Mesenchymal stem cell (in vitro differentiated cells and primary cell): ENCODE results near the gene LAD1.

Source experiments
- DNase-seq: peaks from one replicate; pipeline ENCODE4 v3.0.0-alpha.2; 2013
- H2AFZ ChIP-seq: one replicate; pipeline ENCODE4 v1.6.1; 2013; ENCODE audit warnings: low read depth, mild to moderate bottlenecking, control low read depth, inconsistent platforms, low read length, moderate library complexity
- H2AK5ac ChIP-seq: 2 replicates; pipeline ENCODE4 v1.6.1; 2013; ENCODE audit warnings: low read length, moderate library complexity, mild to moderate bottlenecking, inconsistent platforms; ENCODE audit not compliant: severe bottlenecking
- H2BK120ac ChIP-seq: one replicate; pipeline ENCODE4 v1.6.1; 2013; ENCODE audit warnings: low read depth, mild to moderate bottlenecking, inconsistent platforms, low read length, moderate library complexity
- H2BK12ac ChIP-seq, 2 experiments: one replicate each; pipeline ENCODE4 v1.6.1; 2013; ENCODE audit warnings: inconsistent platforms in 2 of 2, low read length in 2 of 2, mild to moderate bottlenecking in 2 of 2, moderate library complexity in 2 of 2, control low read depth in 1 of 2
- H2BK15ac ChIP-seq: one replicate; pipeline ENCODE4 v1.6.1; 2013; ENCODE audit warnings: mild to moderate bottlenecking, low read depth, inconsistent platforms; ENCODE audit not compliant: poor library complexity, severe bottlenecking
- H2BK5ac ChIP-seq: 2 replicates; pipeline ENCODE4 v1.6.1; 2013; ENCODE audit warnings: low read depth, mild to moderate bottlenecking, low read length, control low read depth, inconsistent platforms; ENCODE audit not compliant: poor library complexity, severe bottlenecking
- H3K14ac ChIP-seq, 2 experiments: one replicate each; pipeline ENCODE4 v1.6.1; 2013; ENCODE audit warnings: inconsistent platforms in 2 of 2, low read length in 2 of 2, control low read depth in 1 of 2, mild to moderate bottlenecking in 1 of 2, moderate library complexity in 1 of 2
- H3K18ac ChIP-seq, 2 experiments: one replicate each; pipeline ENCODE4 v1.6.1; 2013; ENCODE audit warnings: inconsistent platforms in 2 of 2, low read length in 2 of 2, control low read depth in 1 of 2, low read depth in 1 of 2, mild to moderate bottlenecking in 1 of 2
- H3K23ac ChIP-seq, 2 experiments: one replicate each; pipeline ENCODE4 v1.6.1; 2013; ENCODE audit warnings: inconsistent platforms in 2 of 2, low read length in 2 of 2, mild to moderate bottlenecking in 2 of 2, moderate library complexity in 2 of 2, control low read depth in 1 of 2
- H3K27ac ChIP-seq: 2 replicates; pipeline ENCODE4 v1.5.1; 2013; ENCODE audit warnings: mild to moderate bottlenecking, moderate library complexity, low read length, control low read depth, inconsistent platforms; ENCODE audit not compliant: poor library complexity, severe bottlenecking
- H3K27me3 ChIP-seq, 2 experiments: 2 replicates each; pipeline versions ENCODE4 v1.6.1 to v1.7.0; 2013; ENCODE audit warnings: low read length in 2 of 2, mild to moderate bottlenecking in 2 of 2, moderate library complexity in 2 of 2, control low read depth in 1 of 2, inconsistent platforms in 1 of 2; ENCODE audit not compliant: control insufficient read depth in 1 of 2, insufficient read depth in 1 of 2
- H3K36me3 ChIP-seq, 2 experiments: 2 replicates each; pipeline versions ENCODE4 v1.6.1 to v1.7.0; 2013; ENCODE audit warnings: low read length in 2 of 2, control low read depth in 1 of 2, inconsistent platforms in 1 of 2, low read depth in 1 of 2, mild to moderate bottlenecking in 1 of 2; ENCODE audit not compliant: insufficient read depth in 2 of 2, control insufficient read depth in 1 of 2
- H3K4ac ChIP-seq, 2 experiments: one replicate each; pipeline ENCODE4 v1.6.1; 2013; ENCODE audit warnings: inconsistent platforms in 2 of 2, low read length in 2 of 2, mild to moderate bottlenecking in 2 of 2, moderate library complexity in 2 of 2, control low read depth in 1 of 2, low read depth in 1 of 2
- H3K4me1 ChIP-seq: 2 replicates; pipeline ENCODE4 v1.6.1; 2013; ENCODE audit warnings: low read depth, low read length, control low read depth; ENCODE audit not compliant: control insufficient read depth, insufficient read depth
- H3K4me2 ChIP-seq: 2 replicates; pipeline ENCODE4 v1.6.1; 2013; ENCODE audit warnings: low read length, mild to moderate bottlenecking, inconsistent platforms; ENCODE audit not compliant: poor library complexity, severe bottlenecking
- H3K4me3 ChIP-seq, 2 experiments: 2 replicates each; pipeline versions ENCODE4 v1.5.1 to v1.7.0; 2013; ENCODE audit warnings: low read length in 2 of 2, mild to moderate bottlenecking in 2 of 2, control low read depth in 1 of 2, low read depth in 1 of 2; ENCODE audit not compliant: insufficient read depth in 1 of 2
- H3K79me1 ChIP-seq: replicated peaks from 2 replicates; pipeline ENCODE4 v1.6.1; 2013; ENCODE audit warnings: mild to moderate bottlenecking, control low read depth, low read length, inconsistent platforms; ENCODE audit not compliant: poor library complexity, severe bottlenecking
- H3K9ac ChIP-seq: 2 replicates; pipeline ENCODE4 v1.7.0; 2013; ENCODE audit warnings: mild to moderate bottlenecking, low read length, moderate library complexity
- H3K9me3 ChIP-seq: 2 replicates; pipeline ENCODE4 v1.7.0; 2013; ENCODE audit warnings: mild to moderate bottlenecking, low read length; ENCODE audit not compliant: control insufficient read depth
- H4K8ac ChIP-seq: one replicate; pipeline ENCODE4 v1.6.1; 2013; ENCODE audit warnings: inconsistent platforms, mild to moderate bottlenecking, low read length, moderate library complexity
- H4K91ac ChIP-seq: one replicate; pipeline ENCODE4 v1.6.1; 2013; ENCODE audit warnings: mild to moderate bottlenecking, low read length, inconsistent platforms
- WGBS: methylation state at CpG from one replicate; pipeline ENCODE4 v1.1.7; 2013; ENCODE audit warnings: mixed read lengths; 5-methylcytosine and 5-hydroxymethylcytosine counted together

Gene LAD1

DNA sequence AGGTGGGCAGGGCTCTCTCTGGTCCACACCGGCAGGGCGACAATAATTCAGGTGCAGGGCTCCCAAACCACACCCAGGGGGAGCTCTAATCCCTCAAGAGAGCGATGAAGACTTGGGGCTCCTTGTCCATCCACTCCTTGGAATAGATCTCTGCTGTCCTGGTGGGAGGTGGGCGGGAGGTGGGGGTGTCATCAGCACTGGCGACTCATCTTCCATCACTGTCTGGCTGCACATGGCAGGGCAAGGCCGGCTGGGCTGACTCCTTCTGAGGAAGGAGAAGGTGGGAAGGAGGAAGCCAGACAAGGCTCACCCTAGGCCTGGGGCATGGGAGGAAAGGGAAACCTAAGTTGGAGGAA, 50.9 kb downstream of the LAD1 start:
- H3K23ac ChIP-seq, result no peak overlapping the region
- no peak overlapping the region for H4K91ac ChIP-seq
- H3K36me3 ChIP-seq, result no peaks in the 10 kb centered on the region
- no peaks in the 10 kb centered on the region for H3K79me1 ChIP-seq
- peaks cover 22 to 73% of the 10 kb centered on the region in 2 experiments for H3K27me3 ChIP-seq
- peaks cover 4% of the 10 kb centered on the region for H3K4me1 ChIP-seq
- DNase-seq, result peak; percentile 55
- H2BK5ac ChIP-seq, result no peak overlapping the region
- no peak overlapping the region for H3K27ac ChIP-seq
- no peak overlapping the region for H3K4me2 ChIP-seq
- no peak overlapping the region for H3K9ac ChIP-seq
- no peak overlapping the region for H3K4ac ChIP-seq
- H4K8ac ChIP-seq, result no peak overlapping the region
- no peak overlapping the region for H2BK15ac ChIP-seq
- H3K4me3 ChIP-seq, result no peak overlapping the region
- H3K9me3 ChIP-seq, result peaks cover 8% of the 10 kb centered on the region
- no peak overlapping the region for H2BK120ac ChIP-seq
- peak overlapping the region; percentile 44 for H2AK5ac ChIP-seq
- no peak overlapping the region for H3K14ac ChIP-seq
- H3K18ac ChIP-seq, result no peak overlapping the region
- no peak overlapping the region for H2BK12ac ChIP-seq
- 21% methylated on average over 6 of the region's 6 CpGs for WGBS
- H2AFZ ChIP-seq, result no peak overlapping the region

- no peaks in the 10 kb centered on the region for H3K79me1 ChIP-seq
- no peak overlapping the region for H2BK12ac ChIP-seq
- H3K4me1 ChIP-seq, result peaks cover 4% of the 10 kb centered on the region
- H2AK5ac ChIP-seq, result no peak overlapping the region
- peaks cover 13% of the 10 kb centered on the region for H3K9me3 ChIP-seq
- H3K36me3 ChIP-seq, result no peaks in the 10 kb centered on the region
- H3K23ac ChIP-seq, result no peak overlapping the region
- peaks cover 24 to 71% of the 10 kb centered on the region in 2 experiments for H3K27me3 ChIP-seq
- H2BK5ac ChIP-seq, result no peak overlapping the region
- H3K14ac ChIP-seq, result no peak overlapping the region
- whole genome bisulfite sequencing, result 35% methylated on average over 7 of the region's 7 CpGs
- no peak overlapping the region for H3K4me3 ChIP-seq
- H3K27ac ChIP-seq, result no peak overlapping the region
- no peak overlapping the region for H2AFZ ChIP-seq
- H3K4me2 ChIP-seq, result no peak overlapping the region
- no peak for DNase-seq
- no peak overlapping the region for H4K91ac ChIP-seq
- no peak overlapping the region for H3K9ac ChIP-seq
- H4K8ac ChIP-seq, result no peak overlapping the region
- no peak overlapping the region for H3K18ac ChIP-seq
- no peak overlapping the region for H2BK15ac ChIP-seq
- no peak overlapping the region for H2BK120ac ChIP-seq
- no peak overlapping the region for H3K4ac ChIP-seq
Observed at GRCh38 chr1:201347498-201348210, 51.5 kb downstream of the LAD1 start.

GRCh38 chr1:201346987-201347386, 52.1 kb downstream of the LAD1 start:
- Histone ChIP-seq H3K36me3 (no peaks in the 10 kb centered on the region), H2AK5ac (no peak overlapping the region), H3K14ac (no peak overlapping the region), H3K79me1 (no peaks in the 10 kb centered on the region), H4K91ac (no peak overlapping the region), H3K4me1 (peaks cover 4% of the 10 kb centered on the region), H2AFZ (no peak overlapping the region), H3K4me3 (no peak overlapping the region), H3K27me3 (peaks cover 24 to 70% of the 10 kb centered on the region in 2 experiments), H3K4me2 (no peak overlapping the region), H3K9ac (no peak overlapping the region), H3K27ac (no peak overlapping the region), H2BK15ac (no peak overlapping the region), H3K9me3 (peaks cover 19% of the 10 kb centered on the region), H2BK5ac (no peak overlapping the region), H3K18ac (no peak overlapping the region), H2BK12ac (no peak overlapping the region), H4K8ac (no peak overlapping the region), H3K4ac (no peak overlapping the region), H2BK120ac (no peak overlapping the region), H3K23ac (no peak overlapping the region)
- WGBS, result 36% methylated on average over 2 of the region's 2 CpGs
- DNase-seq, result no peak

GRCh38 chr1:201346337-201346939, 52.7 kb downstream of the LAD1 start:
- Histone ChIP-seq H3K27me3 (peaks cover 24 to 64% of the 10 kb centered on the region in 2 experiments), H2BK120ac (no peak overlapping the region), H4K8ac (no peak overlapping the region), H2AFZ (no peak overlapping the region), H3K4me2 (no peak overlapping the region), H2BK5ac (no peak overlapping the region), H2BK12ac (no peak overlapping the region), H3K14ac (no peak overlapping the region), H3K79me1 (no peaks in the 10 kb centered on the region), H3K9ac (no peak overlapping the region), H3K18ac (no peak overlapping the region), H2AK5ac (no peak overlapping the region), H3K23ac (no peak overlapping the region), H4K91ac (no peak overlapping the region), H3K9me3 (peaks cover 24% of the 10 kb centered on the region), H2BK15ac (no peak overlapping the region), H3K36me3 (no peaks in the 10 kb centered on the region), H3K27ac (no peak overlapping the region), H3K4ac (no peak overlapping the region), H3K4me3 (no peak overlapping the region), H3K4me1 (peaks cover 4% of the 10 kb centered on the region)
- 57% methylated on average over 5 of the region's 5 CpGs for WGBS
- DNase-seq, result peak; percentile 49
